Measurements from ENCODE around the gene TFF1.

Gene TFF1

DNA sequence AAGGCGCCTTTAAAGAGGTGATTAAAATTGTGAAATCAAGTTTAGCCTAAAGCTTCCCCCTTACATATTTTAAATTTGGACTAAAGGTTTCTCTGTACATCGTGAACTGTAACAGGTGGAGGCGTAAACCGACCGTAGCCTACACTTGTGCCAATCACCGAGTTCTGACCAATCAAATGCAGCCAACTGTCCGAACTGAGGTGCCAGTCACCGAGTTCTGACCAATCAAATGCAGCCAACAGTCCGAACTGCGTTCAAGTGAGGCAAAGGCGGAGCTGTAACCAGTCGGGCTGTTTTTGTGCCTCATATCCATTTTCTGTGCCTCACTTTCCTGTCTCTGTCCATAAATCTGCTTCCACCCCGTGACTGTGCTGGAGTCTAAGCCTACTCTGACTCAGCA lies 7.4 kb downstream of the TFF1 start:
- Histone ChIP-seq H3K27ac (replicated peaks; ENCODE audit: low read length) (no peak overlapping the region), H3K14ac (ENCODE audit: low read length) (no peak overlapping the region), H2BK12ac (ENCODE audit: low read length) (no peak overlapping the region), H3K23ac (ENCODE audit: low read depth, low read length, poor library complexity) (no peak overlapping the region), H3K18ac (ENCODE audit: low read length) (peak overlapping the region; percentile 21), H3K4ac (ENCODE audit: low read length) (no peak overlapping the region), H2BK120ac (ENCODE audit: low read depth, low read length) (no peak overlapping the region), H3K9ac (ENCODE audit: low read depth, low read length, poor library complexity) (no peak overlapping the region), H4K8ac (ENCODE audit: low read depth, low read length) (no peak overlapping the region), H3K9me3 (replicated peaks in 1 of 2; ENCODE audit: control insufficient read depth in 2 of 2, insufficient read depth in 1 of 2, low read depth in 1 of 2, low read length in 2 of 2) (peaks cover 0 to 8% of the 10 kb centered on the region in 2 donors), H3K27me3 (ENCODE audit: control insufficient read depth in 3 of 3, insufficient read depth in 3 of 3, low read depth in 1 of 3, low read length in 3 of 3) (no peaks in the 10 kb centered on the region), H3K36me3 (replicated peaks in 1 of 2; ENCODE audit: control insufficient read depth in 2 of 2, insufficient read depth in 2 of 2, low read length in 2 of 2) (no peaks in the 10 kb centered on the region), H3K79me1 (ENCODE audit: low read depth, low read length) (no peaks in the 10 kb centered on the region), H2BK5ac (ENCODE audit: low read length) (no peak overlapping the region), H2BK15ac (ENCODE audit: low read length) (no peak overlapping the region), H2AK5ac (ENCODE audit: low read depth, low read length) (no peak overlapping the region), H3K4me2 (ENCODE audit: insufficient read depth, low read length, poor library complexity, severe bottlenecking) (no peak overlapping the region), H3K4me3 (ENCODE audit: low read length in 2 of 2) (no peak overlapping the region), H2AFZ (ENCODE audit: low read length) (no peak overlapping the region), H3K4me1 (ENCODE audit: control insufficient read depth in 2 of 2, insufficient read depth in 1 of 2, low read depth in 1 of 2, low read length in 2 of 2) (no peaks in the 10 kb centered on the region), H4K91ac (ENCODE audit: low read depth, low read length, poor library complexity) (no peak overlapping the region)
- no CpG with 5 or more reads among the region's 13 CpGs for WGBS, 2 donors (ENCODE audit: extremely low coverage in 2 of 2, insufficient read length in 2 of 2, insufficient replicate concordance in 1 of 2)
- no peak for DNase-seq (ENCODE audit: low spot score)

DNA sequence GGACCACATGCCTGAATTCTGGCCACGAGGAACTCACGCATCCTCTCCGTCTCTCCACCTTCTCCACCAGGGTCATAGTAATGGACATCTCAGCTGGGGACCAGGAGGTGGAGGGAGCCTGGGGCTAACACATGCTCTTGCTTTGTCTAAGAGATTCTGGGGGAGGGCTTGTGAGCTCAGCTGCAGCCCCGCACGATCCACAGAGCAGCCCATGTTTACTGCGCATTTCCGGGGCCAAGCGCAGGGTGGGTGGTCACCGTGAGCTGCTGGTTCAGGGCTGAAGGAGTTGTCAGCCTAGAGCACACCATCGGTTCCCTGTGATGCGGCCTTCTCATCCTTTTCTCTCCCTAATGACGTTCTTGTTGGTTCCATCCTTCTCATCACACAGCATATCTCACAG lies 8.1 kb downstream of the TFF1 start:
- H3K36me3 ChIP-seq (replicated peaks in 1 of 2; ENCODE audit: control insufficient read depth in 2 of 2, insufficient read depth in 2 of 2, low read length in 2 of 2) = no peaks in the 10 kb centered on the region
- H3K4me1 ChIP-seq (ENCODE audit: control insufficient read depth in 2 of 2, insufficient read depth in 1 of 2, low read depth in 1 of 2, low read length in 2 of 2) = no peaks in the 10 kb centered on the region
- no CpG with 5 or more reads among the region's 12 CpGs for WGBS, 2 donors (ENCODE audit: extremely low coverage in 2 of 2, insufficient read length in 2 of 2, insufficient replicate concordance in 1 of 2)
- H3K4me2 ChIP-seq (ENCODE audit: insufficient read depth, low read length, poor library complexity, severe bottlenecking) = no peak overlapping the region
- H2AFZ ChIP-seq (ENCODE audit: low read length) = no peak overlapping the region
- H2BK15ac ChIP-seq (ENCODE audit: low read length) = no peak overlapping the region
- no peak overlapping the region for H2AK5ac ChIP-seq (ENCODE audit: low read depth, low read length)
- H3K14ac ChIP-seq (ENCODE audit: low read length) = no peak overlapping the region
- H2BK5ac ChIP-seq (ENCODE audit: low read length) = no peak overlapping the region
- no peak overlapping the region for H2BK12ac ChIP-seq (ENCODE audit: low read length)
- no peak overlapping the region for H3K27ac ChIP-seq (replicated peaks; ENCODE audit: low read length)
- H2BK120ac ChIP-seq (ENCODE audit: low read depth, low read length) = no peak overlapping the region
- no peak overlapping the region for H3K4me3 ChIP-seq (ENCODE audit: low read length in 2 of 2)
- no peak overlapping the region for H4K91ac ChIP-seq (ENCODE audit: low read depth, low read length, poor library complexity)
- no peak overlapping the region for H4K8ac ChIP-seq (ENCODE audit: low read depth, low read length)
- no peak overlapping the region for H3K4ac ChIP-seq (ENCODE audit: low read length)
- no peak for DNase-seq (ENCODE audit: low spot score)
- peak overlapping the region; percentile 37 for H3K23ac ChIP-seq (ENCODE audit: low read depth, low read length, poor library complexity)
- H3K9me3 ChIP-seq (replicated peaks in 1 of 2; ENCODE audit: control insufficient read depth in 2 of 2, insufficient read depth in 1 of 2, low read depth in 1 of 2, low read length in 2 of 2) = peaks cover 0 to 8% of the 10 kb centered on the region in 2 donors
- no peaks in the 10 kb centered on the region for H3K27me3 ChIP-seq (ENCODE audit: control insufficient read depth in 3 of 3, insufficient read depth in 3 of 3, low read depth in 1 of 3, low read length in 3 of 3)
- no peak overlapping the region for H3K9ac ChIP-seq (ENCODE audit: low read depth, low read length, poor library complexity)
- no peak overlapping the region for H3K18ac ChIP-seq (ENCODE audit: low read length)
- no peaks in the 10 kb centered on the region for H3K79me1 ChIP-seq (ENCODE audit: low read depth, low read length)

GRCh38 chr21:42357307-42357706 lies 9.0 kb downstream of the TFF1 start:
- no peaks in the 10 kb centered on the region for H3K27me3 ChIP-seq (ENCODE audit: control insufficient read depth in 3 of 3, insufficient read depth in 3 of 3, low read depth in 1 of 3, low read length in 3 of 3)
- no peaks in the 10 kb centered on the region for H3K36me3 ChIP-seq (replicated peaks in 1 of 2; ENCODE audit: control insufficient read depth in 2 of 2, insufficient read depth in 2 of 2, low read length in 2 of 2)
- H2BK5ac ChIP-seq (ENCODE audit: low read length) = no peak overlapping the region
- H2BK120ac ChIP-seq (ENCODE audit: low read depth, low read length) = no peak overlapping the region
- H3K4me3 ChIP-seq (ENCODE audit: low read length in 2 of 2) = no peak overlapping the region
- no peak overlapping the region for H2BK12ac ChIP-seq (ENCODE audit: low read length)
- no peak overlapping the region for H3K4ac ChIP-seq (ENCODE audit: low read length)
- no peak overlapping the region for H3K14ac ChIP-seq (ENCODE audit: low read length)
- no peak overlapping the region for H2AFZ ChIP-seq (ENCODE audit: low read length)
- H3K23ac ChIP-seq (ENCODE audit: low read depth, low read length, poor library complexity) = no peak overlapping the region
- H3K4me1 ChIP-seq (ENCODE audit: control insufficient read depth in 2 of 2, insufficient read depth in 1 of 2, low read depth in 1 of 2, low read length in 2 of 2) = no peaks in the 10 kb centered on the region
- H3K18ac ChIP-seq (ENCODE audit: low read length) = no peak overlapping the region
- no peak overlapping the region for H4K8ac ChIP-seq (ENCODE audit: low read depth, low read length)
- no CpG with 5 or more reads among the region's 3 CpGs for WGBS, 2 donors (ENCODE audit: extremely low coverage in 2 of 2, insufficient read length in 2 of 2, insufficient replicate concordance in 1 of 2)
- H3K4me2 ChIP-seq (ENCODE audit: insufficient read depth, low read length, poor library complexity, severe bottlenecking) = no peak overlapping the region
- no peak overlapping the region for H4K91ac ChIP-seq (ENCODE audit: low read depth, low read length, poor library complexity)
- H3K9me3 ChIP-seq (replicated peaks in 1 of 2; ENCODE audit: control insufficient read depth in 2 of 2, insufficient read depth in 1 of 2, low read depth in 1 of 2, low read length in 2 of 2) = peaks cover 0 to 8% of the 10 kb centered on the region in 2 donors
- H2BK15ac ChIP-seq (ENCODE audit: low read length) = no peak overlapping the region
- H2AK5ac ChIP-seq (ENCODE audit: low read depth, low read length) = no peak overlapping the region
- no peaks in the 10 kb centered on the region for H3K79me1 ChIP-seq (ENCODE audit: low read depth, low read length)
- H3K27ac ChIP-seq (replicated peaks; ENCODE audit: low read length) = no peak overlapping the region
- H3K9ac ChIP-seq (ENCODE audit: low read depth, low read length, poor library complexity) = no peak overlapping the region
- DNase-seq (ENCODE audit: low spot score) = no peak

DNA sequence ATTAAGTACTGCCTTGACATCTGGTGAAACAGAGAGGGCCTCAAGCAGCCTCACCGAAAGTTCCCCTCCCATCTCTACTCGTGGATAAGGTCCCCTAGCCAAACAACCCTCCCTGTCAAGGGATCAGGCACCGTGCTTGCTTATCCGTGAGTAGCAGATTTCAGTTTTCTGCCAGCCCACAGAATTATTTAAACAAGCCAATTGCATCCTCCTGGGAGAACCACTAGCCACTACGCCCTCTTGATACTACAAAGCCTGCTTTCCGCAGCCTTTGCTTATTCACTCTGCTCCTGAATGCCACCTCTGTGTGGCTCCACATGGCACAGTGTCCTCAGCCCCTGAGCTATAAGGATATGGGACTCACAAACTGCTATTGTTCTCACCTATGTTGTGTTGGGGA lies 9.7 kb downstream of the TFF1 start:
- Histone ChIP-seq H3K23ac (ENCODE audit: low read depth, low read length, poor library complexity) (no peak overlapping the region), H3K9ac (ENCODE audit: low read depth, low read length, poor library complexity) (no peak overlapping the region), H2BK15ac (ENCODE audit: low read length) (no peak overlapping the region), H3K4me2 (ENCODE audit: insufficient read depth, low read length, poor library complexity, severe bottlenecking) (no peak overlapping the region), H4K91ac (ENCODE audit: low read depth, low read length, poor library complexity) (no peak overlapping the region), H2BK12ac (ENCODE audit: low read length) (no peak overlapping the region), H3K27ac (replicated peaks; ENCODE audit: low read length) (no peak overlapping the region), H3K9me3 (replicated peaks in 1 of 2; ENCODE audit: control insufficient read depth in 2 of 2, insufficient read depth in 1 of 2, low read depth in 1 of 2, low read length in 2 of 2) (peaks cover 0 to 8% of the 10 kb centered on the region in 2 donors), H3K4ac (ENCODE audit: low read length) (no peak overlapping the region), H2BK120ac (ENCODE audit: low read depth, low read length) (no peak overlapping the region), H3K27me3 (ENCODE audit: control insufficient read depth in 3 of 3, insufficient read depth in 3 of 3, low read depth in 1 of 3, low read length in 3 of 3) (no peaks in the 10 kb centered on the region), H3K4me3 (ENCODE audit: low read length in 2 of 2) (no peak overlapping the region), H3K18ac (ENCODE audit: low read length) (no peak overlapping the region), H3K4me1 (ENCODE audit: control insufficient read depth in 2 of 2, insufficient read depth in 1 of 2, low read depth in 1 of 2, low read length in 2 of 2) (no peaks in the 10 kb centered on the region), H4K8ac (ENCODE audit: low read depth, low read length) (no peak overlapping the region), H3K36me3 (replicated peaks in 1 of 2; ENCODE audit: control insufficient read depth in 2 of 2, insufficient read depth in 2 of 2, low read length in 2 of 2) (no peaks in the 10 kb centered on the region), H2AFZ (ENCODE audit: low read length) (no peak overlapping the region), H2AK5ac (ENCODE audit: low read depth, low read length) (no peak overlapping the region), H2BK5ac (ENCODE audit: low read length) (no peak overlapping the region), H3K79me1 (ENCODE audit: low read depth, low read length) (no peaks in the 10 kb centered on the region), H3K14ac (ENCODE audit: low read length) (no peak overlapping the region)
- no peak for DNase-seq (ENCODE audit: low spot score)
- WGBS, 2 donors (ENCODE audit: extremely low coverage in 2 of 2, insufficient read length in 2 of 2, insufficient replicate concordance in 1 of 2) = no CpG with 5 or more reads among the region's 6 CpGs
